ENCODE measurements around the gene PLCB1. TPM values are rescaled to one million over a fixed set of nuclear protein-coding genes. Genes with fewer than 3 reads are reported as not detected.

PLCB1 gene
- polyA plus RNA-seq, 1 experiment, result 13.5 TPM

- H3K4me3 ChIP-seq (ENCODE audit: low read depth, low read length), result no peak overlapping the region
- no peaks in the 10 kb centered on the region for H3K27me3 ChIP-seq (ENCODE audit: control insufficient read depth, insufficient read depth, low read length)
- no peak for DNase-seq (ENCODE audit: low read depth)
- TF ChIP-seq CTCF (IDR thresholded peaks at IDR 0.05; ENCODE audit: insufficient read depth, low read depth, low read length), result no peak
- POLR2A ChIA-PET, result no interaction called here
- no peaks in the 10 kb centered on the region for H3K36me3 ChIP-seq (ENCODE audit: control insufficient read depth, insufficient read depth, low read length)
- CTCF ChIA-PET, result no interaction called here
Measured at GRCh38 chr20:8365634-8366033, 233.6 kb downstream of the PLCB1 start.

GRCh38 chr20:8366303-8366923, 234.3 kb downstream of the PLCB1 start:
- TF ChIP-seq CTCF (IDR thresholded peaks at IDR 0.05; ENCODE audit: insufficient read depth, low read depth, low read length), result no peak
- ChIA-PET CTCF (no interaction called here), POLR2A (no interaction called here)

DNA sequence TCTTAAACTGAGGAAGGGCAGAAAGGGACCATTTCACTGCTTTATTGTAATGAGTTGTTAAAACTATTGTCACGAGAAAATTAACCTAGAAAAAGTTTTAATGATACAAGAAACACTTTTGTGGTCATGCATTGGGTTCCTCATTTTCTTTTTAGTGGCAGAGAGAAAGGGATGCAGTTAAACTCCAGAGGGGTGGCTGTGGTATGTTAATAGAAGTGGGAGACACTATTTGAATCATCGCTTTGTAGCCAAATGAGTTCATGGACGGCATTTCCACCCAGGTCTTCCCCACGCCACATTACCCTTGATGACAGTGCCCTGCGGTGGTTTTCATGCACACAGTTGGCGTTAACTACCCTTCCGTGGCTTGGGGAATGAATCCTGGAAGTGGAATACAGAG, 235.6 kb downstream of the PLCB1 start:
- Histone ChIP-seq H3K4me3 (ENCODE audit: low read depth, low read length) (no peak overlapping the region), H3K27me3 (ENCODE audit: control insufficient read depth, insufficient read depth, low read length) (no peaks in the 10 kb centered on the region), H3K36me3 (ENCODE audit: control insufficient read depth, insufficient read depth, low read length) (no peaks in the 10 kb centered on the region)
- ChIA-PET CTCF (no interaction called here), POLR2A (no interaction called here)
- no peak for TF ChIP-seq CTCF (IDR thresholded peaks at IDR 0.05; ENCODE audit: insufficient read depth, low read depth, low read length)
- no peak for DNase-seq (ENCODE audit: low read depth)

More at GRCh38 chr20:8366303-8366923, 234.3 kb downstream of the PLCB1 start:
- Histone ChIP-seq H3K36me3 (ENCODE audit: control insufficient read depth, insufficient read depth, low read length) (no peaks in the 10 kb centered on the region), H3K27me3 (ENCODE audit: control insufficient read depth, insufficient read depth, low read length) (no peaks in the 10 kb centered on the region), H3K4me3 (ENCODE audit: low read depth, low read length) (no peak overlapping the region)
- DNase-seq (ENCODE audit: low read depth), result no peak

DNA sequence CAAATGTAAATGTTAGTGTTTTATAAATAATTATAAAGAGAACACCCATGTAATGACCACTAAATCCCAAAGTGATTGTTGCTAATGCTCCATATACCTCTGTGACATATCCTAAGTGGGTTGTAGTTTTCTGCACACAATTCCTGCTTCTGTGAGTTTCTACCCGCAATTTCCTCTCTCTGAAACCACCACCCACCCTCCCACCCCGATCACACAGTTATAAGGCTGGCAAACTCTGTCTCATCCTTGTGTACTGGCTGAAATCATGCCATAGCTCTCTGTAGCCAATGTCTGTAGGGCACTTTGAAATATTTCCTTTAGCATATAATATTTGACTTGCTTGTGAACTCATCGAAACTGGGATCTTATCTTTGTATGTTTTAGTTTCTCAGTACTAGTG, 236.6 kb downstream of the PLCB1 start:
- CTCF ChIA-PET, result no interaction called here
- Histone ChIP-seq H3K36me3 (ENCODE audit: control insufficient read depth, insufficient read depth, low read length) (no peaks in the 10 kb centered on the region), H3K4me3 (ENCODE audit: low read depth, low read length) (no peak overlapping the region), H3K27me3 (ENCODE audit: control insufficient read depth, insufficient read depth, low read length) (no peaks in the 10 kb centered on the region)
- POLR2A ChIA-PET, result no interaction called here
- TF ChIP-seq CTCF (IDR thresholded peaks at IDR 0.05; ENCODE audit: insufficient read depth, low read depth, low read length), result no peak
- no peak for DNase-seq (ENCODE audit: low read depth)

GRCh38 chr20:8369311-8369710, 237.2 kb downstream of the PLCB1 start:
- CTCF ChIA-PET, result no interaction called here
- POLR2A ChIA-PET, result no interaction called here
- TF ChIP-seq CTCF (IDR thresholded peaks at IDR 0.05; ENCODE audit: insufficient read depth, low read depth, low read length), result no peak
- H3K4me3 ChIP-seq (ENCODE audit: low read depth, low read length), result no peak overlapping the region
- no peaks in the 10 kb centered on the region for H3K27me3 ChIP-seq (ENCODE audit: control insufficient read depth, insufficient read depth, low read length)
- DNase-seq (ENCODE audit: low read depth), result no peak
- no peaks in the 10 kb centered on the region for H3K36me3 ChIP-seq (ENCODE audit: control insufficient read depth, insufficient read depth, low read length)

Data from BJ (cell line).